IMR-90 (cell line): Measurements from ENCODE around the gene MTA1. TPM values are rescaled to one million over a fixed set of nuclear protein-coding genes. Genes with fewer than 3 reads are reported as not detected.

Source experiments
- ATAC-seq: fragments of 200-7000 bp; cut with Tn5 transposase; 2 replicates; pipeline ENCODE4 v1.9.1; 2020; ENCODE audit warnings: low read depth, mild to moderate bottlenecking, moderate library complexity
- BruUV-seq: library from RNA; stranded (reverse); fragments of 400-500 nt; replicated peaks from 2 replicates; lab custom pipeline; 2021; lab: Mats Ljungman, UMichigan
- CTCF ChIA-PET: fragments of 300-600 bp; formaldehyde crosslinking; extraction: SDS; loops from one replicate; lab custom pipeline; 2021; ENCODE audit warnings: antibody characterized with exemption; lab: Yijun Ruan, JAX
- POLR2A ChIA-PET: fragments of 300-600 bp; sonication (Branson Sonifier 250); formaldehyde crosslinking; loops from one replicate; lab custom pipeline; 2022; ENCODE audit warnings: antibody characterized with exemption; ENCODE audit not compliant: unreplicated experiment; lab: Charles Lee
- DNase-seq: peaks from one replicate; pipeline ENCODE4 v3.0.0; 2013
- H2AFZ ChIP-seq: replicated peaks from 2 replicates; pipeline ENCODE3; 2013; ENCODE audit warnings: low read length, mild to moderate bottlenecking; ENCODE audit not compliant: poor library complexity
- H2AK5ac ChIP-seq: 2 replicates; pipeline ENCODE4 v1.6.1; 2013; ENCODE audit warnings: low read depth, low read length, inconsistent platforms
- H2AK9ac ChIP-seq: replicated peaks from 2 replicates; pipeline ENCODE3; 2013; ENCODE audit warnings: mild to moderate bottlenecking, low read depth, low read length, moderate library complexity; ENCODE audit not compliant: poor library complexity
- H2BK120ac ChIP-seq: 2 replicates; pipeline ENCODE4 v1.6.1; 2013; ENCODE audit warnings: low read depth, low read length, inconsistent platforms
- H2BK15ac ChIP-seq: 3 replicates; pipeline ENCODE4 v1.6.1; 2013; ENCODE audit warnings: low read depth, low read length, inconsistent platforms
- H2BK20ac ChIP-seq: 2 replicates; pipeline ENCODE4 v1.6.1; 2013; ENCODE audit warnings: low read depth, mild to moderate bottlenecking, inconsistent platforms, low read length, moderate library complexity
- H2BK5ac ChIP-seq: 2 replicates; pipeline ENCODE4 v1.6.1; 2013; ENCODE audit warnings: mild to moderate bottlenecking, low read depth, low read length, inconsistent platforms; ENCODE audit not compliant: poor library complexity, severe bottlenecking
- H3K14ac ChIP-seq: replicated peaks from 2 replicates; pipeline ENCODE4 v1.6.1; 2013; ENCODE audit warnings: low read depth, low read length, inconsistent platforms
- H3K18ac ChIP-seq: 2 replicates; pipeline ENCODE4 v1.6.1; 2013; ENCODE audit warnings: low read depth, low read length, control low read depth
- H3K23ac ChIP-seq: 2 replicates; pipeline ENCODE4 v1.6.1; 2013; ENCODE audit warnings: low read depth, low read length, inconsistent platforms
- H3K27ac ChIP-seq: 2 replicates; pipeline ENCODE4 v1.5.1; 2013; ENCODE audit warnings: mild to moderate bottlenecking, control low read depth, low read length; ENCODE audit not compliant: insufficient read depth
- H3K27me3 ChIP-seq: 2 replicates; pipeline ENCODE4 v1.6.1; 2013; ENCODE audit warnings: low read length; ENCODE audit not compliant: control insufficient read depth, insufficient read depth
- H3K36me3 ChIP-seq: 2 replicates; pipeline ENCODE4 v1.6.1; 2013; ENCODE audit warnings: low read length, mixed read lengths; ENCODE audit not compliant: control insufficient read depth, insufficient read depth
- H3K4ac ChIP-seq: 2 replicates; pipeline ENCODE4 v1.6.1; 2013; ENCODE audit warnings: low read depth, low read length, inconsistent platforms
- H3K4me1 ChIP-seq: 2 replicates; pipeline ENCODE4 v1.6.1; 2013; ENCODE audit warnings: low read length, mixed read lengths; ENCODE audit not compliant: control insufficient read depth, insufficient read depth
- H3K4me2 ChIP-seq: 2 replicates; pipeline ENCODE4 v1.6.1; 2013; ENCODE audit warnings: low read depth, mild to moderate bottlenecking, control low read depth, low read length, moderate library complexity
- H3K4me3 ChIP-seq: 2 replicates; pipeline ENCODE4 v1.5.1; 2013; ENCODE audit warnings: low read depth, mild to moderate bottlenecking, control low read depth, low read length, moderate library complexity; ENCODE audit not compliant: insufficient read depth
- H3K56ac ChIP-seq: 2 replicates; pipeline ENCODE4 v1.6.1; 2013; ENCODE audit warnings: low read length, inconsistent platforms; ENCODE audit not compliant: insufficient read depth; ENCODE audit errors: extremely low read depth
- H3K79me1 ChIP-seq, 2 experiments: 2 replicates each; pipeline ENCODE4 v1.6.1; 2013; ENCODE audit warnings: low read length in 2 of 2, inconsistent platforms in 1 of 2, low read depth in 1 of 2
- H3K9ac ChIP-seq: 2 replicates; pipeline ENCODE4 v1.6.1; 2013; ENCODE audit warnings: low read depth, low read length, control low read depth
- H3K9me1 ChIP-seq: 2 replicates; pipeline ENCODE4 v1.6.1; 2013; ENCODE audit warnings: low read length, inconsistent platforms; ENCODE audit not compliant: insufficient read depth
- H3K9me3 ChIP-seq: 2 replicates; pipeline ENCODE4 v1.6.1; 2013; ENCODE audit warnings: low read length; ENCODE audit not compliant: control insufficient read depth, insufficient read depth
- H4K20me1 ChIP-seq: 2 replicates; pipeline ENCODE4 v1.6.1; 2013; ENCODE audit warnings: low read length, inconsistent platforms; ENCODE audit not compliant: insufficient read depth
- H4K5ac ChIP-seq: 2 replicates; pipeline ENCODE4 v1.6.1; 2013; ENCODE audit warnings: mild to moderate bottlenecking, low read depth, low read length, control low read depth
- H4K8ac ChIP-seq, 2 experiments: 2 replicates each; pipeline ENCODE4 v1.6.1; 2013; ENCODE audit warnings: low read depth in 2 of 2, low read length in 2 of 2, control low read depth in 1 of 2, inconsistent platforms in 1 of 2
- H4K91ac ChIP-seq: 2 replicates; pipeline ENCODE4 v1.6.1; 2013; ENCODE audit warnings: low read depth, low read length, inconsistent platforms; ENCODE audit not compliant: insufficient read depth
- BHLHE40 ChIP-seq: fragments of 150-350 bp; IDR thresholded peaks from 2 replicates; pipeline ENCODE4 v1.6.1; 2016; ENCODE audit warnings: mild to moderate bottlenecking, low read depth, low read length
- CEBPB ChIP-seq: IDR thresholded peaks from 2 replicates; pipeline ENCODE4 v1.6.1; 2012; ENCODE audit warnings: low read depth, low read length, improper control_type of control experiment
- CHD1 ChIP-seq: IDR thresholded peaks from 2 replicates; pipeline ENCODE4 v1.6.1; 2012; ENCODE audit warnings: low read depth, low read length, improper control_type of control experiment
- FOS ChIP-seq: fragments of 150-350 bp; IDR thresholded peaks from 2 replicates; pipeline ENCODE4 v1.6.1; 2016; ENCODE audit warnings: low read depth, low read length
- MAFK ChIP-seq: IDR thresholded peaks from 2 replicates; pipeline ENCODE4 v1.6.1; 2012; ENCODE audit warnings: low read depth, low read length, improper control_type of control experiment
- MAZ ChIP-seq: IDR thresholded peaks from 2 replicates; pipeline ENCODE4 v1.6.1; 2012; ENCODE audit warnings: low read depth, mild to moderate bottlenecking, low read length, improper control_type of control experiment, moderate library complexity, borderline replicate concordance
- MXI1 ChIP-seq: IDR thresholded peaks from 2 replicates; pipeline ENCODE4 v1.6.1; 2012; ENCODE audit warnings: low read depth, mild to moderate bottlenecking, low read length, moderate library complexity, borderline replicate concordance
- NFE2L2 ChIP-seq: fragments of 150-350 bp; IDR thresholded peaks from 2 replicates; pipeline ENCODE4 v1.6.1; 2016; ENCODE audit warnings: low read depth, mild to moderate bottlenecking, low read length
- POLR2A ChIP-seq: IDR thresholded peaks from 2 replicates; pipeline ENCODE4 v1.6.1; 2012; ENCODE audit warnings: mild to moderate bottlenecking, low read depth, low read length
- RAD21 ChIP-seq: IDR thresholded peaks from 2 replicates; pipeline ENCODE4 v1.6.1; 2012; ENCODE audit warnings: low read length, improper control_type of control experiment
- RCOR1 ChIP-seq: IDR thresholded peaks from 2 replicates; pipeline ENCODE4 v1.6.1; 2012; ENCODE audit warnings: mild to moderate bottlenecking, low read length, improper control_type of control experiment; ENCODE audit not compliant: insufficient replicate concordance
- RFX5 ChIP-seq: IDR thresholded peaks from 2 replicates; pipeline ENCODE4 v1.8.0; 2012; ENCODE audit warnings: low read depth, mild to moderate bottlenecking, low read length, moderate library complexity
- SMC3 ChIP-seq: fragments of 150-350 bp; IDR thresholded peaks from 2 replicates; pipeline ENCODE4 v1.6.1; 2016; ENCODE audit warnings: low read depth, mild to moderate bottlenecking, antibody characterized with exemption, low read length, moderate library complexity
- WGBS, 2 experiments: methylation state at CpG; one replicate each; pipeline versions ENCODE4 v1.1.5 to v1.1.7; 2013; ENCODE audit warnings: missing lambda C conversion rate in 2 of 2; ENCODE audit not compliant: insufficient read length in 1 of 2; ENCODE audit errors: extremely low coverage in 2 of 2; 5-methylcytosine and 5-hydroxymethylcytosine counted together
- dilution Hi-C: fragments of 300-500 bp; cut with HindIII; formaldehyde crosslinking; loops from one replicate; pipeline ENCODE4 v1.14.3; 2018; ENCODE audit warnings: low sequenced_read_pairs; ENCODE audit not compliant: unreplicated experiment
- in situ Hi-C: fragments of 300-500 bp; cut with MboI; formaldehyde crosslinking; loops from 3 replicates; pipeline ENCODE4 v1.14.3; 2019; ENCODE audit warnings: low sequenced_read_pairs, inconsistent platforms, mixed read lengths
- intact Hi-C: fragments of 100-400 bp; cut with micrococcal nuclease; formaldehyde crosslinking; loops from 2 replicates; pipeline ENCODE4 v1.10.0; 2022
- polyA plus RNA-seq, 3 experiments: library from polyadenylated mRNA; depleted of rRNA; stranded (reverse); fragments of >200 nt; gene quantifications; 2 replicates each; pipeline ENCODE4 v1.2.3, GENCODE V29; 2012; ENCODE audit warnings: low replicate concordance in 1 of 3
- total RNA-seq: library from RNA; depleted of rRNA; stranded (reverse); fragments of >200 nt; gene quantifications from 2 replicates; pipeline ENCODE4 v1.2.3, GENCODE V29; 2012
- TF ChIP-seq, protein P1 (sequence below): conservative IDR thresholded peaks from 2 replicates; pipeline ENCODE4 v1.5.1; 2012; ENCODE audit warnings: mild to moderate bottlenecking, low read depth, low read length, improper control_type of control experiment
- TF ChIP-seq, protein P2 (sequence below): fragments of 150-350 bp; IDR thresholded peaks from 2 replicates; pipeline ENCODE4 v1.6.1; 2016; ENCODE audit warnings: low read depth, mild to moderate bottlenecking, low read length, moderate library complexity, borderline replicate concordance
- TF ChIP-seq, protein P3 (sequence below): fragments of 150-350 bp; IDR thresholded peaks from 2 replicates; pipeline ENCODE4 v1.6.1; 2017; ENCODE audit warnings: mild to moderate bottlenecking, antibody characterized with exemption, low read length, low read depth

MTA1 gene
- total and polyA plus RNA-seq, 2 of the 4 experiments (the other 2 are of a cell fraction) = 21.5 to 61.6 TPM

DNA sequence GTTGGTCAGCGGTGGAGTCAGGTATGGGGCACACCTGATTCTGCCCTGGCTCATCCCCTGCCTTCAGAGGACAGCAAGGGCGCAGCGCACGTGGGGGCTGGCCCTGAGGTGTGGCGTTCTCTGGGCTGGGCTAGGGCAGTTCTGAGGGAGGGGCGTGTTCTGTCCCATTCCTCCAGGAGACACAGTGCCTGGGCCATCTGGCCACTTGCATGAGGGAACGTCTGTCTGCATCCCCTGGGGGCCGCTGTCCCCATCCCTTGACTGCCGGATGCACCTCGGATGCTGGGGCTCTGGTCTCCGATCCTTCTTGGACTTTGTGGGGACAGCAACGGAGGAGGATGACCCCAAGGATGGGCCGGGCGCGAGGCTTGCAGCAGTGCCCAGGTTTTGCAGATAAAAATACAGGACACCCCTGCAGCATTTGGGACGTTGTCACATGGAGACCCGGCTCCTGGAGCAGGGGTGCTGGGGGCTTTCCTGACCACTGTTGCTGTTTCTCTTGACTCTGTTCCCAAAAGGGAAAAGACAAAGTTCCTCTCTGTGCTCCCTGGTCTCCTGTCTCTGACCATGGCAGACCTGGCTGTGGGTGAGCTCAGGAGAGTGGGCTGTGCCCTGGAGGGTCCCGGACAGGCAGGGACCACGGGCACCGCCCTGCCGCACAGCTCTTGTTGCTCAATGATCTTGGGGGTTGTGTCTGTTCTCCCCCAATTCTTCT lies 6.9 kb downstream of the MTA1 start:
- Histone ChIP-seq H3K4ac (no peak overlapping the region), H3K14ac (no peak overlapping the region), H3K9ac (no peak overlapping the region), H3K9me3 (no peaks in the 10 kb centered on the region), H3K4me1 (peaks cover 2% of the 10 kb centered on the region), H4K91ac (no peak overlapping the region), H3K4me3 (no peak overlapping the region), H3K4me2 (no peak overlapping the region), H3K27ac (no peak overlapping the region), H2BK15ac (no peak overlapping the region), H2BK120ac (no peak overlapping the region), H3K79me1 (peaks cover 14 to 60% of the 10 kb centered on the region in 2 experiments), H2BK20ac (no peak overlapping the region), H2AK5ac (no peak overlapping the region), H2AFZ (no peak overlapping the region), H4K8ac (no peak overlapping the region), H2AK9ac (no peak overlapping the region), H3K27me3 (no peaks in the 10 kb centered on the region), H3K9me1 (peaks cover 8% of the 10 kb centered on the region), H2BK5ac (no peak overlapping the region), H3K23ac (no peak overlapping the region), H3K18ac (no peak overlapping the region), H4K20me1 (peaks cover 82% of the 10 kb centered on the region), H3K56ac (no peak overlapping the region), H4K5ac (no peak overlapping the region), H3K36me3 (peaks cover 17% of the 10 kb centered on the region)
- CTCF ChIA-PET = no interaction called here
- intact Hi-C loops = no loop called here
- 92% methylated on average over 7 of the region's 21 CpGs; no CpG with 5 or more reads in 1 of the 2 experiments for WGBS, 2 experiments
- in situ Hi-C loops = no loop called here
- no peak for DNase-seq
- dilution Hi-C loops = no loop called here
- POLR2A ChIA-PET = no interaction called here
- TF ChIP-seq CHD1 (no peak), RFX5 (no peak), POLR2A (no peak), MXI1 (no peak), NFE2L2 (no peak), FOS (no peak), CEBPB (no peak), RCOR1 (no peak), RAD21 (no peak), MAFK (no peak), BHLHE40 (no peak), SMC3 (no peak), MAZ (no peak)
- TF ChIP-seq, protein P1, sequence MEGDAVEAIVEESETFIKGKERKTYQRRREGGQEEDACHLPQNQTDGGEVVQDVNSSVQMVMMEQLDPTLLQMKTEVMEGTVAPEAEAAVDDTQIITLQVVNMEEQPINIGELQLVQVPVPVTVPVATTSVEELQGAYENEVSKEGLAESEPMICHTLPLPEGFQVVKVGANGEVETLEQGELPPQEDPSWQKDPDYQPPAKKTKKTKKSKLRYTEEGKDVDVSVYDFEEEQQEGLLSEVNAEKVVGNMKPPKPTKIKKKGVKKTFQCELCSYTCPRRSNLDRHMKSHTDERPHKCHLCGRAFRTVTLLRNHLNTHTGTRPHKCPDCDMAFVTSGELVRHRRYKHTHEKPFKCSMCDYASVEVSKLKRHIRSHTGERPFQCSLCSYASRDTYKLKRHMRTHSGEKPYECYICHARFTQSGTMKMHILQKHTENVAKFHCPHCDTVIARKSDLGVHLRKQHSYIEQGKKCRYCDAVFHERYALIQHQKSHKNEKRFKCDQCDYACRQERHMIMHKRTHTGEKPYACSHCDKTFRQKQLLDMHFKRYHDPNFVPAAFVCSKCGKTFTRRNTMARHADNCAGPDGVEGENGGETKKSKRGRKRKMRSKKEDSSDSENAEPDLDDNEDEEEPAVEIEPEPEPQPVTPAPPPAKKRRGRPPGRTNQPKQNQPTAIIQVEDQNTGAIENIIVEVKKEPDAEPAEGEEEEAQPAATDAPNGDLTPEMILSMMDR = no peak
- TF ChIP-seq, protein P2, sequence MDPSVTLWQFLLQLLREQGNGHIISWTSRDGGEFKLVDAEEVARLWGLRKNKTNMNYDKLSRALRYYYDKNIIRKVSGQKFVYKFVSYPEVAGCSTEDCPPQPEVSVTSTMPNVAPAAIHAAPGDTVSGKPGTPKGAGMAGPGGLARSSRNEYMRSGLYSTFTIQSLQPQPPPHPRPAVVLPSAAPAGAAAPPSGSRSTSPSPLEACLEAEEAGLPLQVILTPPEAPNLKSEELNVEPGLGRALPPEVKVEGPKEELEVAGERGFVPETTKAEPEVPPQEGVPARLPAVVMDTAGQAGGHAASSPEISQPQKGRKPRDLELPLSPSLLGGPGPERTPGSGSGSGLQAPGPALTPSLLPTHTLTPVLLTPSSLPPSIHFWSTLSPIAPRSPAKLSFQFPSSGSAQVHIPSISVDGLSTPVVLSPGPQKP = no peak
- TF ChIP-seq, protein P3, sequence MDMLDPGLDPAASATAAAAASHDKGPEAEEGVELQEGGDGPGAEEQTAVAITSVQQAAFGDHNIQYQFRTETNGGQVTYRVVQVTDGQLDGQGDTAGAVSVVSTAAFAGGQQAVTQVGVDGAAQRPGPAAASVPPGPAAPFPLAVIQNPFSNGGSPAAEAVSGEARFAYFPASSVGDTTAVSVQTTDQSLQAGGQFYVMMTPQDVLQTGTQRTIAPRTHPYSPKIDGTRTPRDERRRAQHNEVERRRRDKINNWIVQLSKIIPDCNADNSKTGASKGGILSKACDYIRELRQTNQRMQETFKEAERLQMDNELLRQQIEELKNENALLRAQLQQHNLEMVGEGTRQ = no peak
- ATAC-seq = no peak
- no TSS peak for BruUV-seq
